Smooth muscle cell (in vitro differentiated cells): ENCODE results near the gene CHD1. TPM values are rescaled to one million over a fixed set of nuclear protein-coding genes. Genes with fewer than 3 reads are reported as not detected.

Source experiments
- DNase-seq: peaks from one replicate; lab custom pipeline; 2025; ENCODE audit not compliant: unreplicated experiment; lab: John Stamatoyannopoulos, UW
- H2AFZ ChIP-seq: fragments of 200-600 bp; sonication (generic); 2 replicates; pipeline ENCODE4 v1.6.0; 2016; ENCODE audit warnings: antibody characterized with exemption, low read depth, mild to moderate bottlenecking
- H3F3A ChIP-seq: fragments of 200-600 bp; sonication (generic); 2 replicates; pipeline ENCODE4 v1.6.0; 2017; ENCODE audit warnings: antibody characterized with exemption, low read depth
- H3K27ac ChIP-seq: fragments of 200-600 bp; sonication (generic); 2 replicates; pipeline ENCODE4 v1.5.1; 2016; ENCODE audit warnings: low read depth, mild to moderate bottlenecking
- H3K27me3 ChIP-seq: fragments of 200-600 bp; sonication (generic); 2 replicates; pipeline ENCODE4 v1.6.1; 2016; ENCODE audit warnings: low read depth, mild to moderate bottlenecking
- H3K36me3 ChIP-seq: fragments of 200-600 bp; sonication (generic); 2 replicates; pipeline ENCODE4 v1.5.1; 2016; ENCODE audit warnings: low read depth
- H3K4me1 ChIP-seq: fragments of 200-600 bp; sonication (generic); 2 replicates; pipeline ENCODE4 v1.5.1; 2016; ENCODE audit warnings: low read depth
- H3K4me2 ChIP-seq: fragments of 200-600 bp; sonication (generic); 2 replicates; pipeline ENCODE4 v1.6.0; 2016; ENCODE audit warnings: mild to moderate bottlenecking
- H3K4me3 ChIP-seq: fragments of 200-600 bp; sonication (generic); 2 replicates; pipeline ENCODE4 v1.5.1; 2016; ENCODE audit warnings: mild to moderate bottlenecking
- H3K79me2 ChIP-seq: fragments of 200-600 bp; sonication (generic); 2 replicates; pipeline ENCODE4 v1.6.0; 2016; ENCODE audit warnings: low read depth, mild to moderate bottlenecking
- H3K9ac ChIP-seq: fragments of 200-600 bp; sonication (generic); 2 replicates; pipeline ENCODE4 v1.6.0; 2016; ENCODE audit warnings: low read depth
- H3K9me3 ChIP-seq: fragments of 200-600 bp; sonication (generic); replicated peaks from 2 replicates; pipeline ENCODE4 v1.5.1; 2016; ENCODE audit warnings: low read depth
- H4K20me1 ChIP-seq: fragments of 200-600 bp; sonication (generic); 2 replicates; pipeline ENCODE4 v1.6.0; 2016; ENCODE audit warnings: low read depth
- WGBS: methylation state at CpG from one replicate; pipeline ENCODE4 v1.1.7; 2016; ENCODE audit warnings: low lambda C conversion rate; 5-methylcytosine and 5-hydroxymethylcytosine counted together
- polyA plus RNA-seq: library from polyadenylated mRNA; unstranded; fragments of >200 nt; fragmentation: Nextera tagmentation; extraction: Ambion mirVana; gene quantifications from 2 replicates; pipeline ENCODE4 v1.2.1, GENCODE V29; 2016
- small RNA-seq: library from RNA; depleted of rRNA; stranded (forward); fragments of <200 nt; gene quantifications from one replicate; pipeline ENCODE3, GENCODE V24; 2014
- total RNA-seq: library from RNA; depleted of rRNA; stranded (reverse); fragments of >200 nt; gene quantifications from 2 replicates; pipeline ENCODE4 v1.2.3, GENCODE V29; 2014
- TF ChIP-seq, protein P1 (sequence below): fragments of 200-600 bp; sonication (generic); IDR thresholded peaks from 2 replicates; pipeline ENCODE4 v1.5.1; 2017; ENCODE audit warnings: borderline replicate concordance, mild to moderate bottlenecking, antibody characterized with exemption; ENCODE audit not compliant: insufficient read depth, poor library complexity, severe bottlenecking

Gene CHD1
- total and polyA plus RNA-seq, 2 experiments from 2014 or later = 12.0 to 51.5 TPM

DNA sequence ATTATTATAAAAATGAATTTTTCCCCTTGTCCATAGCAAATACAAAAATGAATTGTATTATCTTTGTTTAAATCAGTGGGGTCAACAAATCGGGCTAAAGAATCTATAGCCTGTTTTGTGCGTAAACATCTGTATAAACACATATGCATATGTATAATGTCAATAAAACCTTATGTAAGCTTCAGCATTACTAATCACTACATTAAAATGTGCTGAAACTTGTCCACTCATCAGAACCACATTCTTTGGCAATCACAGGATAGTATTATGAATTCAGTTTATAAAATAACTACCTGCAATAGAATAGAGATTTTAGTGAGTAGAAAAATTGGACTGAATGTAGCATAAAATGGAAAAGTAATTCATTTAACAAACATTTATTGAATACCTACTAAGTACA is 124.7 kb downstream of the CHD1 start:
- Histone ChIP-seq H3K27ac (no peak overlapping the region), H3K4me2 (no peak overlapping the region), H3K36me3 (no peaks in the 10 kb centered on the region), H3K9ac (no peak overlapping the region), H2AFZ (no peak overlapping the region), H3K4me1 (no peaks in the 10 kb centered on the region), H3K27me3 (no peaks in the 10 kb centered on the region), H3K79me2 (no peaks in the 10 kb centered on the region), H3K9me3 (no peaks in the 10 kb centered on the region), H3F3A (no peaks in the 10 kb centered on the region), H3K4me3 (no peak overlapping the region), H4K20me1 (no peaks in the 10 kb centered on the region)
- 93% methylated on average over 2 of the region's 2 CpGs for WGBS
- TF ChIP-seq, protein P1, sequence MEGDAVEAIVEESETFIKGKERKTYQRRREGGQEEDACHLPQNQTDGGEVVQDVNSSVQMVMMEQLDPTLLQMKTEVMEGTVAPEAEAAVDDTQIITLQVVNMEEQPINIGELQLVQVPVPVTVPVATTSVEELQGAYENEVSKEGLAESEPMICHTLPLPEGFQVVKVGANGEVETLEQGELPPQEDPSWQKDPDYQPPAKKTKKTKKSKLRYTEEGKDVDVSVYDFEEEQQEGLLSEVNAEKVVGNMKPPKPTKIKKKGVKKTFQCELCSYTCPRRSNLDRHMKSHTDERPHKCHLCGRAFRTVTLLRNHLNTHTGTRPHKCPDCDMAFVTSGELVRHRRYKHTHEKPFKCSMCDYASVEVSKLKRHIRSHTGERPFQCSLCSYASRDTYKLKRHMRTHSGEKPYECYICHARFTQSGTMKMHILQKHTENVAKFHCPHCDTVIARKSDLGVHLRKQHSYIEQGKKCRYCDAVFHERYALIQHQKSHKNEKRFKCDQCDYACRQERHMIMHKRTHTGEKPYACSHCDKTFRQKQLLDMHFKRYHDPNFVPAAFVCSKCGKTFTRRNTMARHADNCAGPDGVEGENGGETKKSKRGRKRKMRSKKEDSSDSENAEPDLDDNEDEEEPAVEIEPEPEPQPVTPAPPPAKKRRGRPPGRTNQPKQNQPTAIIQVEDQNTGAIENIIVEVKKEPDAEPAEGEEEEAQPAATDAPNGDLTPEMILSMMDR = no peak
- DNase-seq = no peak

Small RNAs within 50 kb of the gene (small RNA-seq; reads per million reads assigned to genes)
- gene RF00019 (not detected), gene RNU6-402P (not detected)

Other genes starting within 250 kb of the CHD1 start
- 6.2 and 11.2 TPM in 2 replicates for gene RGMB, start 155.3 kb downstream of the CHD1 start, total RNA-seq
- 5.7 and 8.0 TPM in 2 replicates for gene RGMB, start 155.3 kb downstream of the CHD1 start, polyA plus RNA-seq